HG03159 (cell line): ENCODE measurements around the gene TMEM151B.

Experiments
- ATAC-seq: cut with Tn5 transposase; IDR thresholded peaks from one replicate; pipeline ENCODE4 v1.9.1; 2021; ENCODE audit warnings: mild to moderate bottlenecking, moderate library complexity; ENCODE audit not compliant: unreplicated experiment

The TMEM151B gene

DNA sequence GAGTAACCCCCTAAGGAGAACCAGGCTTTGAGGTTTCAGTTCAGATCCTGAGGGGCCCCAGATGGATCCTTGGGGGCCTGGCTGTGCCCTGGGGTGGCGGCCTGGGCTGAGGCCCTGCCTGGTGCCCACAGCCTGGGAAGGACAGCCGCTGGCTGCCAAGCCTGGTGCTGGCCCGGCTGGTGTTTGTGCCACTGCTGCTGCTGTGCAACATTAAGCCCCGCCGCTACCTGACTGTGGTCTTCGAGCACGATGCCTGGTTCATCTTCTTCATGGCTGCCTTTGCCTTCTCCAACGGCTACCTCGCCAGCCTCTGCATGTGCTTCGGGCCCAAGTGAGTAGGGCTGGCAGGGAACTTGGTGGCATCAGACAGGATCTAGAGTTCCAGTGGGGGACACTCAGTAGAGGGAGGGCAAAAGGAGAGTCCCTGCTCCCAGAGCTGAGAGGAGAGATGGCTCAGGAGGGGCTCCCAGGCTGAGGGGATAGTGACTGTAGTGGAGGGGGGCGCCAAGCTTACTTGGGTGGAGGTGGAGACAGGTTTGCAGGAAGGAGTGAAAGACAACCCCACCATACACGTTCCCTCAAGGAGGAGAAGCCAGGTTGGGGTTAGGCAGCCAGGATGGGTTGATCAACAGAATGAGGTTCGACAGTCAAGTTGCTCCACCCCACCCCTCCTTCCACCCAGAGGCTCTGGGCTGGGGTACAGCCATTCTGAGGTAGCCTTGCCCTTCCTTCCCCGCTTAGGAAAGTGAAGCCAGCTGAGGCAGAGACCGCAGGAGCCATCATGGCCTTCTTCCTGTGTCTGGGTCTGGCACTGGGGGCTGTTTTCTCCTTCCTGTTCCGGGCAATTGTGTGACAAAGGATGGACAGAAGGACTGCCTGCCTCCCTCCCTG lies 37.3 kb upstream of the TMEM151B start:
- no peak for ATAC-seq

DNA sequence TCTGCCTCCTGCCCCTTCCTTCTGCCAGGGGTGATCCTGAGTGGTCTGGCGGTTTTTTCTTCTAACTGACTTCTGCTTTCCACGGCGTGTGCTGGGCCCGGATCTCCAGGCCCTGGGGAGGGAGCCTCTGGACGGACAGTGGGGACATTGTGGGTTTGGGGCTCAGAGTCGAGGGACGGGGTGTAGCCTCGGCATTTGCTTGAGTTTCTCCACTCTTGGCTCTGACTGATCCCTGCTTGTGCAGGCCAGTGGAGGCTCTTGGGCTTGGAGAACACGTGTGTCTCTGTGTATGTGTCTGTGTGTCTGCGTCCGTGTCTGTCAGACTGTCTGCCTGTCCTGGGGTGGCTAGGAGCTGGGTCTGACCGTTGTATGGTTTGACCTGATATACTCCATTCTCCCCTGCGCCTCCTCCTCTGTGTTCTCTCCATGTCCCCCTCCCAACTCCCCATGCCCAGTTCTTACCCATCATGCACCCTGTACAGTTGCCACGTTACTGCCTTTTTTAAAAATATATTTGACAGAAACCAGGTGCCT lies 36.6 kb upstream of the TMEM151B start:
- ATAC-seq = no peak

DNA sequence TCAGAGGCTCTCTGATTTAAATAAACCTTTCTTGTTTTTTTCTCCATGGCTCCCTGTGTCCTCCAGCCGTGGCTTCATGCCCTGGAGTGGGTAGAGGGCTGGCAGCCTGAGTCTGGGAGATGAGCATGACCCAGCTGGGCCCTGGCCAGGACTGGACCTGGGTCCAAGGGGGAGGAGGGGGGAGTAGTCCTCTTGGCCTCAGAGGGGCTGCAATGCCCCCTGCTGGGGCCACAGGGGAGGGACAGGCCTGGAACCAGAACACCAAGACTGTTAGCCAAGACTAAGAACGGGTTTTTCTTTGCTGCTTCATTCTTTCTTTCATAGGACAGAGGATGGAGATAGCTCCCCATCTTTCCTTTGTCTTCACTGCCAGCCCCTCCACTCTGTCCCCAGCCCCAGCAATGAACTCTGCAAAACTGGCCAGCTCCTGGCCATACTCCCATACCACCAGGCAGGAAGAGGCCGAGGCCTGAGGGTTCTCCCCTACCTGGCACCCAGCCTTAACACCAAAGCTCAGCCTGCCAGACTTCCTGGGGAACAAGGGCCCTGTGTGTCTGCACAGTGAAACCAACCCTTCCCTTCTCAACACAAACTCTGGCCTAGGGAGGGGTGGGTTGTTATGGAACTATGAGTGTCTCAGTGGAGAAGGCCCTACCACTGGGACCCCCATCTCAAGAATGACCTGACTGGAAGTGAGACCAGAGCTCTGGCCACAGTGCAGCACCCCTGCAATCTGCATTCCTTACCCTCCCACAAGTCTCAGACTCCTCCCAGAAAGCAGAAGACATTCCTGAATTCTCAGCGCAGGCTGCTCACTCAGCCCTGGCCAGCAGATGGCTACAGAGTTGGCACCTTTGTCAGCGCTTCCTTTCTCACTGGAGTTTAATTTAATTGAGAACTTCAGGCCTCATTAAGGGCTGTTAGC lies 35.9 kb upstream of the TMEM151B start:
- no peak for ATAC-seq

DNA sequence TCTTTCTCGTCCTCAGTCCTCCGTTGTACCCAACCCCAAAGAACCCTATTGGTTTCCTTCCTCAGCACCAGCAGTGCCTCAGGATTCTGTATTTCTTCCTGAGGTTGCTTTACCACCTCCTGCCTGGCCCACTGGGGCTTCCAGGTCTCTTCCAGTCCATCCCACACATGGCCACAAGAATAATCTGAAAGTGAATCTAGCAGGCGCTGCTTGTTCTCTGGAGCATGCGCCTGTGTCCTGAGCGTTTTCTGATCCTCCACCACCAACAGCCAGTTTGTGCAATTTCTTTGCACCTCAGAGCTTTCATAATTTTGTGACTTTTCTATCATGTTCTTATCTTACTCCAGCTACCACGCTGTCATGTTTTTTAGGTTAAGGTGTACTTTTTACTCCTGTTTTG lies 35.0 kb upstream of the TMEM151B start:
- no peak for ATAC-seq

DNA sequence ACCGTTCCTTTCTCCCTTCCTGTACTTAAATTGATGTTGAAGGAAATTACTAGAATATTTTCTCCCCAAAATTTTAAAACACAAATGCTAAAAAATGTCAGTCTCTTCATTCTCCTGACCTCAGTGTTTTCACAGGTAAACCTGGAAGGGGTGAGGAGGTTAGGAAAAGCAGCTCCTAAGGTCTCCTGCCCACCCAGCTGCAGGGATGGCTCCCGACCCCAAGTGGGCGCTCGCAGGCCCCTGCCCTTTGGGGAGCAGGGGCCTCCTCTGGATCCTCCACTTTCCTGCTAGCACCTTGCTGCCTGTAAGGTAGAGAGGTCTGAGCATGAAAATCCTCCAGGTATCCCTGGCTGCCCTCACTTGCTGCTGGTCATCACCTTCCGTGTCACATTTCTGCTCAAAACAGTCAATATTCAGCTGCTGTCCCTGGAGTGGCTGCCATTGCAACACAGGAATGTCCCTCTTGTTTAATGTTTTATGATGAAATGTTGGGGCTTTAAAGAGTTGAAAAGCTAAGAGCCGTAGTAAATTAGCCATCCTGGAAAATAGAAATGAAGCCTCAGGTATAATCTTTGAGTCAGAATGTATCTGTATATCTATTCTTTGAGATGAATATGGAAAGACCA lies 34.2 kb upstream of the TMEM151B start:
- ATAC-seq = no peak

DNA sequence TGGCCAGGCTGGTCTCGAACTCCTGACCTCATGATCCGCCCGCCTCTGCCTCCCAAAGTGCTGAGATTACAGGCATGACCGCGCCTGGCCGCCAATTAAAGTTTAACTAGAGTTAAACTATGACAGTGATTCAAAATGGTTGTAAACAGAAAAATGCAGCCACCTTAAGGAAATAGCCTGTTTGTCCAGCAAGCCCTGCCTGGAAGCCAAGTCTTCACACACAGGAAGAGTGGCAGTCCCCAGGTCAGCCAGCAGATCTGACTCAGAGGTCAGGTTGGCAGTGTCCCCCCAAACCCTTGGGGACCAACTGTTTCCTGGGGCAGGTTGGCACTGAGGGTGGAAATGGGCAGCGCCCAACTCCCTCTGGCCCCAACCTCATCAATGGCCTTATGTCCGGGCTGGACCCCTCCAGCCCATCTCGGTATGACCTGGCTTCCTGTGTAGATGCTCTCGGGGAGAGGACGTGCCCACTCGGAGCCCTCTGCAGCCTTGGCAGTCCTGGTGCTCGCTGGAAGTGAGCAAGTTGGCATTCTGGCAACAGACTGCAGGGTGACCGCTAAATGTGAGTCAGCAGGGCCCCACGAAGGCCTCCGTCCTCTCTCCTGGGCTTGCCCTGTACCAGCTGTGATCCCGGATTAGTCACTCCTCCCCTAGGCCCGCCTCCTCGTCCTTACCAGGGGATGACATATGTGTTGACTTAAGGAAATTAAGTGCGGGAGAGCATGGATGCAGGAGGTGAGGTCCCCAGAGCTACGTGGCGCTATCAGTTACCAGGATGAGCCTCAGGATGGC lies 33.0 kb upstream of the TMEM151B start:
- ATAC-seq = peak; percentile 55

DNA sequence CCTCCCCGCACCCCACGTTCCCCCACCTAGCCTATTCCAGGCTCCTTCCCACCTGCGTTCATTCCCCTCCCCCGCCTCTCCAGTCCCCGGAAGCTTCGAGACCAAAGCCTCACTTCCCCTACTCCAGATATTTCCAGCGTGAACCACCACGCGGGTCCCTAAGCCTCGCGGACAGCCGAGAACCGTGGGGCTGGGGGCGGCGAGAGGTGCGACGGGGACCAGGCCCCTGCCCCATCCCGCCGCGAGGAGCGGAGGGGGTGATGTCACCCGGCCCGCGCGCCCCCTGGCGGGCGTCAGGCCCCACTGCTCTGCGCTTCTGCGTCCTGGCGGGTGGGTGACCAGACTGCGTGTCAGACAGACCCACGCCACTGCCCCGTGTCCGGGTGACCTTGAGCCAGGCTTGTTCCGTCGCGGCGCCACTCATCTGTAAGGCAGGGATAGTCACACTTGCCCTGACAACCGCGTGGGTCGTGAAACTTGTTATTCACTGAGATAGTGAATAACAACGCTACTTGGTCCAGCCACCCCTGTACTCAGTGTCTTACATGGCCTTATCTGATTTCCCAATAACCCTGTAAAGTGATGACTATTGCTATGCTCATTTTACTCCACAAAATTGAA lies 32.3 kb upstream of the TMEM151B start:
- peak; percentile 83 for ATAC-seq

DNA sequence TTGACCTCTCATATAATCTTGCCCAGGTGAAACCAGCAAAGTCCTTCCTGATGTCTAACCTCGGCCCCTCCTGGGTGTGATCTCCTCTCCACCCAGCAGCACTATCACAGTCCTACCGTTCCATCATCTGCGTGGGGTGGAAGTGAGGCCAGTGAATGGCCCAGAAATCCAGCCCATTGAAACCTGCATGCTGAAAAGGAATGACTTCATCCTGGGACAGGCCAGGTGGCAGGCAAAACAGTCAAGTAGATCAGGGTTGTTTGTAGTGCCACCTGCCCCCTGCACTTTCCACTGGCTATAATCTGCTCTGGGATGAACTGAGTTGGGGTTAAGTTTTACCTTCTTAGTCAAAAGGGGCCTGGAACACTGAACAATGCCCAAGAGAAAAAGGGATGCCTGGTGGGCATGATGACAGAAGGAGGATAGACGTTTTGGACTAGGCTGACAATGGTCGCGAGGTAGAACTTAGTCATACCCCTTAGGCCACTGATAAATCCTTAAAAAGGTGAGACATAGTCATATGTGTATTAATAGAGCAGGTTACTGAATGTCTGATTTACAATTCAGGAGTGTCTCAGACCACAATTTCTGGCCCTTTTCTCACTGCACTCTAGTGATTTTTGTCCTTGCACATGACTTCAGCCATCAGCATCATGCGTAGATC lies 31.4 kb upstream of the TMEM151B start:
- no peak for ATAC-seq

DNA sequence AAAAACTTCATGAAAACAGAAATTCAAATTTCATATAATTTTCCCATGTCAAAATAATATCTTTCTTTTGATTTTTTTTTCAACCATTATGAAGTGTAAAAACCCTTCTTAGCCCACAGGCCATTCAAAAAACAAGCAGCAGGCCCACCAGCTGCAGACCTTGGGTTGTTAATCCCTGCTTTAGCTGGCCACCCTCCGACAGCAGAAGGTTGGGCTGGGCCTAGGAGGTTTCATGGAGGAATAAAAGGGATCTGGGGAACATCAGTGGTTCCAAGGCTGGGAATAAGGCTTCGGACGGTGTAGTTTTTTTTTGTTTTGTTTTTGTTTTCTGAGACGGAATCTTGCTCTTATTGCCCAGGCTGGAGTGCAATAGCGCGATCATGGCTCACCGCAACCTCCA lies 26.9 kb upstream of the TMEM151B start:
- no peak for ATAC-seq

DNA sequence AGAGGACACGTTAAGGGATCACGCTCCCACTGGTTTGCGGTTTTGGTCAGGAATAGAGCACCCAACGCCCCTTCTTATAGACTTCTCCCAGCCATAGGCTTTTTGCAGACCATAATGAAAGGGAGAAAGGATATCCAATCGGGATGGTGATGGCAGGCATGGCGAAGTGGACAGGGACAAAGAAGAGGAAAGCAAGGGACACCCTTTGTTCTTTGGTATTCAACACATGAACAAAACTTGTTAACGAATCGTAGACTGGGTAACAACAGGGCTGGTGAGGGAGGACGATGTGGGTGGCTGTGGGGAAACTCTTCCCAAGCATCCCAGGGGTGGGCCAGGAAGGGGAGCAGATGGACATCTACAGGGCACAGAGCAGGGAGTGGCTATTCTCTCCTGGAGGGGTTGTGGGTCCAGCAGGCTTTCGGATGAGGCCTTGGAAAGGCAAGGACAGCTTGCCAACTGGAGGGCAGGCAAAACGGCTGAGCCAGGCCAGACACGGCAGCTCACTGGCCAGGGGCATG lies 24.8 kb upstream of the TMEM151B start:
- ATAC-seq = no peak

DNA sequence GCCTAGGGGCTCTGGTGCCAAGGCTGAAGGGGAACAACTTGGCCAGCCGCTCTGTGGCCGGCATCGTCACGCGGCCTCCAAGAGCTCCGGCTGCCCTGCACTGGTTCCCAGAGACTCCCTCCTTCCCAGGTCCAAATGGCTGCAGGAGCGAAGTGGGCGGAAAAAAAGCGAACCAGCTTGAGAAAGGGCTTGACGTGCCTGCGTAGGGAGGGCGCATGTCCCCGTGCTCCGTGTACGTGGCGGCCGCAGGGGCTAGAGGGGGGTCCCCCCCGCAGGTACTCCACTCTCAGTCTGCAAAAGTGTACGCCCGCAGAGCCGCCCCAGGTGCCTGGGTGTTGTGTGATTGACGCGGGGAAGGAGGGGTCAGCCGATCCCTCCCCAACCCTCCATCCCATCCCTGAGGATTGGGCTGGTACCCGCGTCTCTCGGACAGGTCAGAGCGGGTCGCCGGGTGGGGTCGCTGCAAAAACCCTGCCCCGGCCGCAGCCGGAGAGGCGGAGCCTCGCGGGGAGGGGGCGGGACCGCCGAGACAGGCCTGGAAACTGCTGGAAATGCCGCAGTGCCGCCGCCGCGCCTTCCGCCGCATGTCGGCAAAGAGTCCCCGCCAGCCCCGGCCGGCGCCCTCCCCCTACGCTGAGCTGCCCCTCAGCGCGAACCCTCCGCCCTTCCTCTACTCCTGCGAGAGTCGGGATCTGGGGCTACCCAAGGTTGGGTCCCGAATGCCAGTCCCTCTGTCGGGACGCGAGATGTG lies 24.2 kb upstream of the TMEM151B start:
- peak; percentile 38 for ATAC-seq

DNA sequence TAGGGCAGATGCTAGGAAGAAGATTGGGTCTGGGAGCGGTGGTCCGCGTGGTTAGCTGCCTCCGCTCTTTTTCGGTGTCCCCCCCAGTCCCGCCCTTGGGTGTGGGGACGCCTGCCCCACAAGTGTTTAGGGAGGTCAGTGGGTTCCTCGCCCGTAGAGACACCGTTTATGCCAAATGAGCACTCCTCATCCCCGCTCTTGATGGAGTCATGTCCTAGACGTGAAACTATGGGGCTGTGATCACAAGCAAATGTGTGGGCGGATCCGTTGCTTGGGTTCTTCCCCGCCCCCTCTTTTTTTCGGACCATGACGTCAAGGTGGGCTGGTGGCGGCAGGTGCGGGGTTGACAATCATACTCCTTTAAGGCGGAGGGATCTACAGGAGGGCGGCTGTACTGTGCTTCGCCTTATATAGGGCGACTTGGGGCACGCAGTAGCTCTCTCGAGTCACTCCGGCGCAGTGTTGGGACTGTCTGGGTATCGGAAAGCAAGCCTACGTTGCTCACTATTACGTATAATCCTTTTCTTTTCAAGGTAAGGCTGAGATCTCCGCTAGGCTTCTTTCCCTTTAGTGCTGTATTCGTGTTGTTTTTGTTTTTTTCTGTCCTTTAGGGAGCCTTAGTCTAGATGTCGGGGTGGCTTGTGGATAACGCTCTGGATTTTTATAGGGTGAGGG lies 23.4 kb upstream of the TMEM151B start, which contains the start of gene HSP90AB1:
Gene HSP90AB1 (plus strand): TSS at position 439 of the 675 bp plus-strand sequence. CDS start 1,529 bp downstream, outside the sequence.
- peak; percentile 68 for ATAC-seq

DNA sequence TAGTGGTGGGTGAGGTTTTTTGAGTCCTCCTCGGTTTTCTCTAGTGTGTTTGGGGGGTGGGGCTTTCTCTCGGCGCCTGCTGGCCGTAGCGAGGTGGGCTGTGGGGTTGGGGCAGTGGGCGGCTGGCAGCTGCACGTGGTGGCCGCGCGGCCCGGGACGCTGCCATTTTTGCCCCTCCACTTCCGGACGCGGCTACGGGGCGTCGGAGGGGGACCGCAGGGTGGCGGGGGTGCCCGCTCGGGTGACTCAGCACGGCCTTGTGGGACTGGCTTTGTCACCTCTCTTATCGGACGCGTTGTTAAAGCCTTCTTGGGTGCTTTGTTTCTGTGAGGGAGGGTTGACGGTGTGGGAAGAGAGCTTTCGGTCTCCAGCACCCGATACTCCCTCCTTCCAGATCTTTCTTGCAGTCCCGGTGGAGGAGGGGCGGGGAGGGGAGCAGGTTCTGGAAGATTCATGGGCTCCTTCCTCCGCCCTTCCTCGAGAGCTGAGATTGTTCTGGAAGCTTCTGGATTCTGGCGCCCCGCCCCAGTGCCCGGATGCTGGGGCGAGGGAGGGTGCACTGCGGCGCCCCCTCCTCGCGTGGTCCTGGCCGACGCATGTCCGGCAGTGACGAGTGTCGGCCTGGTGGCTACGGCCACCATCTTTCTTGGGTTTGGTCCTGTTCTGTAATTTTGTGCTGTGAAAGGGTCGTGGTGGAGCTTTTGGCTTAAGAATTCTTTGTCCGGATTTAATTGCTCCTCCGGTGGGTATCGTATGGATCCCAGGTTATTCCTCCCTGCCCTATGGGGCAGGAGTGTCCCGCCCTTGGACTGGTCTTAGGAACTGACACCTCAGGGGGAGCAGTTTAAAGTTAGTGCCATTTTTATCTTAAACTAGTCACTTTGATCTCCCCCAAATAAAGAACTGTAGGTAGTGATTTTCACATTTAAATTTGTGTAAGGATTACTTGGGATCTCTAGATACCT lies 22.6 kb upstream of the TMEM151B start:
- peak; percentile 34 for ATAC-seq

DNA sequence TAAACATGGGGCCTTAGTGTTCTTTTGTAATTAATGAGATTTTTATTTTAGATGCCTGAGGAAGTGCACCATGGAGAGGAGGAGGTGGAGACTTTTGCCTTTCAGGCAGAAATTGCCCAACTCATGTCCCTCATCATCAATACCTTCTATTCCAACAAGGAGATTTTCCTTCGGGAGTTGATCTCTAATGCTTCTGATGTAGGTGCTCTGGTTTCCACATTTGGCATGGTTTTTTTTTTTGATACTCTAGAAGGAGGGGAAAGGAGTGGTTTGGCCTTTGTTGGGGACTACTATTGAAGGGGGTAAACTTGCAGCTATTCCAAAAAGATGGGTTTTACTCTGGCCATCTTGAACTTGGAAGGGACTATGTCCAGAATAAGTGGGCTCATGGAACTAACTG lies 21.7 kb upstream of the TMEM151B start:
- no peak for ATAC-seq

DNA sequence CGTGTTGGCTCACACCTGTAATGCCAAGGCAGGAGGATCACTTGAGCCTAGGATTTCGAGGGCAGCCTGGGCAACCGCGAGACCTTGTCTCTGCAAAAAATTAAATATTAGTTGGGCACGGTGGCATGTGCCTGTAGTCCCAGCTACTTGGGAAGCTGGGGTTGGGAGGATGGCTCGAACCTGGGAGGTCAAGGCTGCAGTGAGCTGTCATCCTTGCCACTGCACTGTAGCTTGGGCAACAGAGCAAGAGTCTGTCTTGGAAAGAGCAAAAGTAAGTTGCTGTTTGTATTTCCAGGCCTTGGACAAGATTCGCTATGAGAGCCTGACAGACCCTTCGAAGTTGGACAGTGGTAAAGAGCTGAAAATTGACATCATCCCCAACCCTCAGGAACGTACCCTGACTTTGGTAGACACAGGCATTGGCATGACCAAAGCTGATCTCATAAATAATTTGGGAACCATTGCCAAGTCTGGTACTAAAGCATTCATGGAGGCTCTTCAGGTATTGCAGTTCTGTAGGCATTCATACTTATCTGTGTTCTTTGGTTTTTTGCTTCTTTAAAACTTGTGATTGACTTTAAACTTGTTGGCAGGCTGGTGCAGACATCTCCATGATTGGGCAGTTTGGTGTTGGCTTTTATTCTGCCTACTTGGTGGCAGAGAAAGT lies 21.0 kb upstream of the TMEM151B start:
- no peak for ATAC-seq
